NCI-H1048 (cell line): Measurements from ENCODE around the gene DPH2.

Experiments
- DNase-seq: peaks from one replicate; lab custom pipeline; 2025; lab: John Stamatoyannopoulos, UW

DPH2 gene

DNA sequence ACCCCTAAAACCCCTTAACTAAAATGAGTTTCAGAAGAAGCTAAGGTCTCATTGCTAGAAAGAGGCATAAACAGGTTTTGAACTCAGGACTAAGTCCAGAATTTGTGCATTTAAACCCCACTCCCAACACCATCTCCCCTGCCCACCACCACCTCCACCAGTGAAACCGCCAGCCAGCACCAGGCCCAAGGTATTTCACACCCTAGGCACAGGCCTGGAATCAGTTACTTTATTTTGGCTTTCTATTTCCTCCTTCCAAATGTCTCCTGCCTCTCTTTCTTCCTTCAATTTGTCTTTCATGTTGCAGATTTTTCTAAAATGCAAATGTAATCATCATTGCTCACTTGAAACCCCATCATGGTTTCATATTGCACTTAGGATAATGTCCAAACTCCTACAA is 24.9 kb upstream of the DPH2 start:
- DNase-seq = no peak

DNA sequence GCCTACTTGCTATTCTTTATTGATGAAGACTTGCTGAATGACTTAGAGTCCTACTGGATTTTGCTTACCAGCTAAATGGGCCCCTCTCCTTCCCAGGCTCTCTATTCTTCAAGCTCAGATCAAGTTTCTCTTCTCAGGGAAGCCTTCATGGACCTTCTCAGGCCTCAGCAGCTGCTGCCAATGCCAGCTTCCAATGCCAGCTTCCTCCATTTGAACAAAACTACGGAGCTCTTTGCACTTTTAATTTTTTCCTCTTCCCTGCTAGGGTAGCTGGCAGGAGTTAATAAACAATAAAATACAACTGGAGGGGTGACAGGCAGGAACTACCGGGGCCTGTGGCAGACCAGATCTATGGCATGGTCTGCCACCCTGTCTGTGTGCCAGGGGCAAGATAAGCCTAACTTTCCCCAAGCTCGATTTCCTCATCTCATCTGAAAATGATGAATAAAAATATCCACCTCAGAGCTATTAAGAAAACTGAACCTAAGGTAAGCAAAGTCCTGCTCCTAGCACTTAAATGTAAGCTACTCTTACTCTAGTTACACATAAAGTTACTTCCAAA is 24.1 kb upstream of the DPH2 start:
- no peak for DNase-seq

DNA sequence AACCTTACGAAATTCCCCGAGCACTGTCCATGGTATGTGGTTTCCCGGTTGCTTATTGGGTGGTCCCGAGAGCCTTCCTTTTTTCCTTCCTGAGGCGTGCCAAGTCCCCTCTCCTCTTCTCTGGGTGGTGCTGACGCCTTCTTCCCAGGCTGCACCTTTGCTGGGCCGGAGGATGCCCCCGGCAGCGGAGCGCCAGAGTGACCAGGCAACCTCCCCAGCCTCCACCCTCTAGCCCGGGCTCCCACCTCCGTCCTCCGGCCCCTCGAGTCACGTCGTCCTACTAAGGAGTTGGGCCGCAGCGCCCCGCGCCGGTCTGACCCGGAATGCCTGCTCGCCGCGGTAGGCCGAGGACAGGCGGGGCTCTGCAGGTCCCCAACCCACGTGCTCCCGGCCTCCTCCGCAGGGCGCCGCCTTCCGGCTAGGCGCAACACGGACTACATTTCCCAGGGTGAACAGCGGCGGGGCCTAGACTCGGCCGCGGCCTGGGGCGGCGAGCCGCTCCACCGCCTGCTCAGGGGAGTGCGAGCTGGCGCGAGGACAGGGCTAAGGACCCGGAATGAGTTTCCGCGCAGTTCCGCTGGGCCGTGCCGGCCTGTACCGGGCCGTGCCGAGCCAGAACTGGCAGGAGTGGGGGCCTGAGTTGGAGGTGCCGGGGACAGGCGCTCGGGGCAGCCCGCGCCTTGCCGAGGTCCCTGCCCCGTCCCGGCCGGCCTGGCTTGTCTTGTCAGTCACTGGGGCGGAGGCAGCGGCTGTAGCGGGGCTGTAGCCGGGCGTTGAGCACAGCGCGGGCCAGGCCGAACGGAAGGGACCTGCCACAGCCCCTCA is 23.4 kb upstream of the DPH2 start, which contains the start of gene IPO13:
TSS of gene IPO13 (plus strand) at position 715 of the 825 bp plus-strand sequence. CDS start 651 bp downstream, outside the sequence.
- DNase-seq = peak; percentile 93

GRCh38 chr1:43947061-43947873 is 22.5 kb upstream of the DPH2 start:
- no peak for DNase-seq

DNA sequence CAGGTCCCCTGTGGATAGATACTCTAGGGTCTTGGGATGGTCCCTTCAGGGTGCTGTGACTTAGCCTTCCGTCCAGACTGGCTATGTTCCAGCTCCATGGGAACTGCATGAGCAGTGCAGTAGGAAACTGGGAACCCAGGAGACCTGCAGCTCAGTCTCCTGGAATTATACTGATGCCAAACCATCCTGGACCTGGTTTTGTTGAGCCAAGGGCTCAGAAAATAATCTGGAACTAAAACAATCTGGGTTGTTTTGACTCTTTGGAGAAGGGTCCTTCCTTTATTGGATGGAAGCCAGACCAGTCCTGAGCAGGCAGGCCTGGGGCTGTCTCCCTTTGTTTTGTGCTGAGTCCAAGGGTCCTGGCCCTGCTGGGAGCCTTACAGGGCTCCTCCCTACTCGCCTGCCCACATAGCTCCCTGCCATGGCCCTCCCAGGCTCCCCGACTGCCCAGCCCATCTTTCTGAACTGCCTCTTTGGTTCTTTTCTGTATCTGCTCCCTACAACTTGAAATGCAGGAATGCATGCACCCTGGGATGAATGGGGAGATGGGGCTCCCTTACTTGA is 21.9 kb upstream of the DPH2 start:
- no peak for DNase-seq

DNA sequence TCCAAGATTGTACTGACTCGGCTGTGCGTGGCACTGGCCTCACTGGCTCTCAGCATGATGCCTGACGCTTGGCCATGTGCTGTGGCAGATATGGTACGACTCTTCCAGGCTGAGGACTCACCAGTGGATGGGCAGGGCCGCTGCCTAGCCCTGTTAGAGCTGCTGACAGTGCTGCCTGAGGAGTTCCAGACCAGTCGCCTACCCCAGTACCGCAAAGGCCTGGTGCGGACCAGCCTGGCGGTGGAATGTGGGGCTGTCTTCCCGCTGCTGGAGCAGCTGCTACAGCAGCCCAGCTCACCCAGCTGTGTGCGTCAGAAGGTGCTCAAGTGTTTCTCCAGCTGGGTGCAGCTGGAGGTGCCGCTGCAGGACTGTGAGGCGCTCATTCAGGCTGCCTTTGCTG is 20.1 kb upstream of the DPH2 start:
- no peak for DNase-seq

GRCh38 chr1:43951021-43951985 is 18.5 kb upstream of the DPH2 start:
- DNase-seq = no peak

GRCh38 chr1:43952731-43953346 is 17.0 kb upstream of the DPH2 start:
- DNase-seq = no peak

GRCh38 chr1:43953361-43953760 is 16.4 kb upstream of the DPH2 start:
- DNase-seq = no peak

- no peak for DNase-seq
These were observed 15.8 kb upstream of the DPH2 start for GRCh38 chr1:43954036-43954435.

- DNase-seq = no peak
These were observed 13.6 kb upstream of the DPH2 start for GRCh38 chr1:43956234-43956633.

DNA sequence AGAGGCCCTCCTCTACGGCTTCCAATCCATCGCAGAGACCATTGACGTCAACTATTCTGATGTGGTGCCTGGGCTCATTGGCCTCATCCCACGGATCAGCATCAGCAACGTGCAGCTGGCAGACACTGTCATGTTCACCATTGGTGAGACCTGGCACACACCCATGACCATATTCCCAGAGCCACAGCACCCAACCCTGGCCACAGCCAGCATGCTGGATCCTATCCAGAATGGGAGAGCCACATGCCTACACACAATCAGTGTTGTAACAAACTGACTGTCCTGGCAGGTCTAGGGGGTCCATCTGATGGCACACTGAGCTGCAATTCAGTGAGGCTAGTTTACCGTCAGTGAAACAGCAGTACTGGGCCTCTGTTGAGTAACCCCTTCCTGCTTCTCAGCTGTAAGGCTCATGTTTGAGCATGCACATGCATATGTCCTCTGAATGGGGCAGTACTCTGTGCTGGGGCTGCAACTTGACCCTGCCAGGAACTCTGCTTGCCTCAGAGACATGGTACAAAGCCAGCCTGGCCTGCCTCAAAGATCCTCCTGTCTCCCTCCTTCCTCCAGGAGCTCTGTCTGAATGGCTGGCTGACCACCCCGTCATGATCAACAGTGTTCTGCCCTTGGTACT is 12.3 kb upstream of the DPH2 start:
- no peak for DNase-seq

GRCh38 chr1:43958351-43959255 is 11.2 kb upstream of the DPH2 start:
- no peak for DNase-seq

DNA sequence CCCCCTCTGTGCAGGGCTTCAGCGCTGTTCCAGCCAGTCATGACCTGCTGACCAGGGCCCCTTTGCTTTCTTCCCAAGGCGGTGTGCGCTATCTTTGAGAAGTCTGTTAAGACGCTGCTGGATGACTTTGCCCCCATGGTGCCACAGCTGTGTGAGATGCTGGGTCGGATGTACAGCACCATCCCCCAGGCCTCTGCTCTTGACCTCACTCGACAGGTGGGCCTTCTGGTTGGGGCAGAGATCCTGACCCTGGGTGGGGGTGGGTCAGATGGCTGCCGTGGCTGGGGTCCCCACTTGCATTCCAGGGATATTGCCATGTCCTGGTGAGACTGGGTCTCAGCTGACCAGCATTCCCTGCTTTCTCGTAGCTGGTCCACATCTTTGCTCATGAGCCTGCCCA is 9.0 kb upstream of the DPH2 start:
- no peak for DNase-seq

DNA sequence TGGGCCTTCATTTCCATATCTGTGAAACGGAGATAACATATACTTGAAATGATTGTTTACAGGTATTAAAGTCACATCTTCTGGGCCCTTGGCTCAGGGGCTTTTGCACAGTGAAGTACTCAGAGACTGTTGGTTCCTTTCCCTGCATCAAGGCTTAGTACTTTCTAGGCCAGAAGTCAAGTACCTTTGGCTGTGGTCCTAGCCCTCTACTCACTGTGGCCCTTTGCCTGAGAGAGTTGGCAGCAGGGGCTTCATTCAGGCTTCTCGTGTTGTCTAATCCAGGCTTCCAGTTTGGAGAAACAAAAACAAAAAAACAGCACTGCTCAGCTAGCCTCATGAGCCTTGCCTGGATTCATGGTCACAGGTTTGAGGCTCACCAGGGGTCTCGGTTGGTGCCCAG is 8.1 kb upstream of the DPH2 start:
- DNase-seq = no peak

- no peak for DNase-seq
These were observed 7.5 kb upstream of the DPH2 start for GRCh38 chr1:43962324-43962723.

- DNase-seq = no peak
These were observed 6.8 kb upstream of the DPH2 start for GRCh38 chr1:43963006-43963405.

DNA sequence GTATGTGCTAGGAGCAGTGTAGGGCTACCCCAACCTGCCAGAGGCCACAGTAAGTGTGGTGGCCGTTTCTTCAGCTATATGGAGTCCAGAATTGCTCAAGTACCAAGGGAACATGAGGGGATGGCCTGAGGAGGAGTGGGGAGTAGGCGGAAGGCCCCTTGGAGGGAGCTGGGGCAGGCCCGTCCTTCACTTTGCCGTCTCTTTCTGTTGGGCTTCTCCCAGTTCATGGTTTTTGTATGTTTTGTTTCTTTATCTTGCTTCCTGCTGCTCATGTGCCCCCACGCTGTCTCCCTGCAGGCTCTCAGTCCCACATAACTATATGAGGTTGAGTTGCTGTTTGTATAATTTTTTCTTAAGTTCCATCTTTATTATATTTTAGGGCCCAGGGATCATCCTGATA is 5.9 kb upstream of the DPH2 start:
- no peak for DNase-seq

GRCh38 chr1:43965316-43965715 is 4.5 kb upstream of the DPH2 start:
- DNase-seq = no peak
